Measurements from ENCODE around the gene FOSL1. TPM values are rescaled to one million over a fixed set of nuclear protein-coding genes. Genes with fewer than 3 reads are reported as not detected.

The FOSL1 gene
- total RNA-seq, 1 experiment from 2014 or later: 33.7 TPM

DNA sequence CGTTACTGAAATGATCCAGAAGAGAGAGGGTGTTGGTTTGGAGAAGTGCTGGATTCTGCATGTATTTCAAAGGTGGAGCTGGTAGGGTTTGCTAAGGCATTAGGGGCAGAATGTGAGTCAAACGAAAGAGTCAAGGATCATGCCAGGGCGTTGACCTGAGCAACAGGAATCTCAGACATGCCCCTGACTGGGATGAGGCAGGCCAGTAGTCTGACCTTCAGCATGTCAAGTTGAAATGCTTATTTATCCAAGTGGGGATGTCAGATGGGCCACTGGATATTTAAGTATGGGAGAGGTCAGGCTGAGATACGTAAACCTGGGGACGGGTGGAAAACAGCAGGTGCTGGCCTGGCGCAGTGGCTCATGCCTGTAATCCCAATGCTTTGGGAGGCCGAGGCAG, 42.3 kb upstream of the FOSL1 start:
- H2BK5ac ChIP-seq (ENCODE audit: insufficient read length, low read length): no peak overlapping the region
- H3K18ac ChIP-seq (ENCODE audit: insufficient read length, low read depth, low read length): no peak overlapping the region
- Mint-ChIP-seq H3K4me3 (no peak overlapping the region), H3K4me1 (peaks cover 43 to 52% of the 10 kb centered on the region in 2 experiments), H3K27me3 (ENCODE audit: low read depth) (peaks cover 20% of the 10 kb centered on the region), H3K9me3 (no peaks in the 10 kb centered on the region), H3K27ac (peak overlapping the region in 1 of 3 experiments; percentile 13; a peak in 1 of 7 replicates), H3K36me3 (ENCODE audit: insufficient read depth in 1 of 3, low read depth in 3 of 3) (peaks cover 0 to 3% (median 0%) of the 10 kb centered on the region in 3 experiments; a peak in 3 of 7 replicates)
- H3K23me2 ChIP-seq (ENCODE audit: insufficient read length, low read depth, low read length, poor library complexity, severe bottlenecking): peaks cover 8% of the 10 kb centered on the region
- no peaks in the 10 kb centered on the region for H4K20me1 ChIP-seq (ENCODE audit: control insufficient read depth, insufficient read depth, insufficient read length)
- no peak overlapping the region for H2BK12ac ChIP-seq (ENCODE audit: insufficient read length, low read depth, low read length)
- no peak overlapping the region for H3K14ac ChIP-seq (ENCODE audit: insufficient read depth, low read length)
- no peak overlapping the region for H4K8ac ChIP-seq (replicated peaks; ENCODE audit: insufficient read length, low read depth, low read length)
- H3K79me1 ChIP-seq (ENCODE audit: insufficient read depth, low read depth, low read length, poor library complexity, severe bottlenecking): no peaks in the 10 kb centered on the region
- H3K4me2 ChIP-seq (ENCODE audit: insufficient read depth, insufficient read length, low read length): no peak overlapping the region
- H2BK20ac ChIP-seq (ENCODE audit: low read depth, low read length, poor library complexity, severe bottlenecking): no peak overlapping the region
- H3K9me3 ChIP-seq (ENCODE audit: control insufficient read depth, low read depth, low read length): no peaks in the 10 kb centered on the region
- TF ChIP-seq, protein P1, sequence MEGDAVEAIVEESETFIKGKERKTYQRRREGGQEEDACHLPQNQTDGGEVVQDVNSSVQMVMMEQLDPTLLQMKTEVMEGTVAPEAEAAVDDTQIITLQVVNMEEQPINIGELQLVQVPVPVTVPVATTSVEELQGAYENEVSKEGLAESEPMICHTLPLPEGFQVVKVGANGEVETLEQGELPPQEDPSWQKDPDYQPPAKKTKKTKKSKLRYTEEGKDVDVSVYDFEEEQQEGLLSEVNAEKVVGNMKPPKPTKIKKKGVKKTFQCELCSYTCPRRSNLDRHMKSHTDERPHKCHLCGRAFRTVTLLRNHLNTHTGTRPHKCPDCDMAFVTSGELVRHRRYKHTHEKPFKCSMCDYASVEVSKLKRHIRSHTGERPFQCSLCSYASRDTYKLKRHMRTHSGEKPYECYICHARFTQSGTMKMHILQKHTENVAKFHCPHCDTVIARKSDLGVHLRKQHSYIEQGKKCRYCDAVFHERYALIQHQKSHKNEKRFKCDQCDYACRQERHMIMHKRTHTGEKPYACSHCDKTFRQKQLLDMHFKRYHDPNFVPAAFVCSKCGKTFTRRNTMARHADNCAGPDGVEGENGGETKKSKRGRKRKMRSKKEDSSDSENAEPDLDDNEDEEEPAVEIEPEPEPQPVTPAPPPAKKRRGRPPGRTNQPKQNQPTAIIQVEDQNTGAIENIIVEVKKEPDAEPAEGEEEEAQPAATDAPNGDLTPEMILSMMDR (conservative IDR thresholded peaks at IDR 0.05): no peak
- no peak overlapping the region for H2AFZ ChIP-seq (ENCODE audit: low read length)
- H3K4ac ChIP-seq (ENCODE audit: low read depth, low read length): no peak overlapping the region
- H2BK15ac ChIP-seq (ENCODE audit: low read depth, low read length): no peak overlapping the region
- no peak for DNase-seq
- no peak overlapping the region for H3K23ac ChIP-seq (ENCODE audit: insufficient read length, low read depth, low read length)
- H3K9ac ChIP-seq (ENCODE audit: extremely low read depth, insufficient read length, low read length): no peak overlapping the region
- no peak overlapping the region for H3K56ac ChIP-seq (ENCODE audit: insufficient read length, low read depth, low read length)
- no peak overlapping the region for H4K5ac ChIP-seq (ENCODE audit: insufficient read length, low read depth, low read length)
- H3K27ac ChIP-seq (ENCODE audit: insufficient read length, low read depth, low read length): no peak overlapping the region
- H2AK5ac ChIP-seq (ENCODE audit: insufficient read length, low read length): no peak overlapping the region
- peaks cover 11% of the 10 kb centered on the region for H3K4me1 ChIP-seq (ENCODE audit: insufficient read depth, low read length)
- H4K91ac ChIP-seq (ENCODE audit: insufficient read length, low read depth, low read length): no peak overlapping the region
- H3K27me3 ChIP-seq (ENCODE audit: insufficient read depth, low read length): no peaks in the 10 kb centered on the region
- H3T11ph ChIP-seq (ENCODE audit: low read length): no peak overlapping the region
- H3K79me2 ChIP-seq (ENCODE audit: insufficient read depth, low read length): no peaks in the 10 kb centered on the region
- H2BK120ac ChIP-seq (ENCODE audit: low read depth, low read length, poor library complexity, severe bottlenecking): no peak overlapping the region
- WGBS (ENCODE audit: extremely low coverage, insufficient read length, low lambda C conversion rate): no CpG with 5 or more reads among the region's 7 CpGs

Data from H9 (cell line).